ENCODE measurements around the gene DCAF17. TPM values are rescaled to one million over a fixed set of nuclear protein-coding genes. Genes with fewer than 3 reads are reported as not detected.
A peak's percentile ranks its signal among the peaks of the same experiment; 100 is the strongest.
"Not testable (repeated sequence)": the region's sequence is repeated elsewhere in the genome, so short reads cannot be mapped to it uniquely, and the experiment has no call there.

Gene DCAF17
- polyA plus RNA-seq, 1 donor, result 36.4 TPM

GRCh38 chr2:171410101-171410500 is 23.9 kb upstream of the DCAF17 start:
- no peak for DNase-seq

- DNase-seq, result no peak
Measured at GRCh38 chr2:171410624-171411023, 23.4 kb upstream of the DCAF17 start.

- DNase-seq, result no peak
Measured at GRCh38 chr2:171411214-171411613, 22.8 kb upstream of the DCAF17 start.

GRCh38 chr2:171411791-171412483 is 22.1 kb upstream of the DCAF17 start:
- DNase-seq, result no peak

- no peak for DNase-seq
Measured at GRCh38 chr2:171412571-171413175, 21.4 kb upstream of the DCAF17 start.

GRCh38 chr2:171414645-171415044 is 19.4 kb upstream of the DCAF17 start:
- not testable (repeated sequence) for DNase-seq

- DNase-seq, result peak; percentile 85
Measured at GRCh38 chr2:171416009-171416926, 17.8 kb upstream of the DCAF17 start.

- DNase-seq, result no peak
Measured at GRCh38 chr2:171419333-171419732, 14.7 kb upstream of the DCAF17 start.

- no peak for DNase-seq
Measured at GRCh38 chr2:171420728-171421563, 13.1 kb upstream of the DCAF17 start.

- DNase-seq, result not testable (repeated sequence)
Measured at GRCh38 chr2:171422710-171423495, 11.1 kb upstream of the DCAF17 start.

- no peak for DNase-seq
Measured at GRCh38 chr2:171430516-171431410, 3.3 kb upstream of the DCAF17 start.

GRCh38 chr2:171431677-171432167 is 2.3 kb upstream of the DCAF17 start:
- DNase-seq, result no peak

GRCh38 chr2:171432206-171432968 is 1.6 kb upstream of the DCAF17 start:
- no peak for DNase-seq

GRCh38 chr2:171432969-171433762 is 860 bp upstream of the DCAF17 start:
- peak; percentile 19 for DNase-seq

- DNase-seq, result no peak
Measured at GRCh38 chr2:171433763-171434012, 338 bp upstream of the DCAF17 start, which contains the start of gene METTL8. TSS of gene METTL8 (minus strand) at chr2:171433990. CDS start at chr2:171392185, 41,805 bp downstream.

GRCh38 chr2:171436307-171436706 is 2.3 kb downstream of the DCAF17 start:
- no peak for DNase-seq

GRCh38 chr2:171441470-171441869 is 7.4 kb downstream of the DCAF17 start:
- no peak for DNase-seq

GRCh38 chr2:171447675-171448074 is 13.6 kb downstream of the DCAF17 start:
- DNase-seq, result no peak

Measured in left kidney (tissue), 2 donors.